NCI-H524 (cell line): ENCODE data around the gene SLC39A11.
"Not testable (repeated sequence)": the region's sequence is repeated elsewhere in the genome, so short reads cannot be mapped to it uniquely, and the experiment has no call there.

ENCODE experiments used
- DNase-seq, 2 experiments: peaks; one replicate each; lab custom pipeline; 2025; lab: John Stamatoyannopoulos, UW

Gene SLC39A11

GRCh38 chr17:73107191-73107590, 14.7 kb upstream of the SLC39A11 start:
- DNase-seq: no peak

- no peak for DNase-seq
These were observed 12.9 kb upstream of the SLC39A11 start for GRCh38 chr17:73105431-73105830.

GRCh38 chr17:73104450-73104849, 12.0 kb upstream of the SLC39A11 start:
- peak; percentile 98 to 99 for DNase-seq

GRCh38 chr17:73103641-73104335, 11.3 kb upstream of the SLC39A11 start:
- DNase-seq: peak in 1 of 2 experiments; percentile 35

- no peak for DNase-seq
These were observed 8.5 kb upstream of the SLC39A11 start for GRCh38 chr17:73101031-73101430.

- DNase-seq: no peak
These were observed 7.9 kb upstream of the SLC39A11 start for GRCh38 chr17:73100363-73100762.

- no peak for DNase-seq
These were observed 7.0 kb upstream of the SLC39A11 start for GRCh38 chr17:73099511-73099910.

GRCh38 chr17:73098919-73099318, 6.4 kb upstream of the SLC39A11 start:
- no peak for DNase-seq

GRCh38 chr17:73097973-73098765, 5.7 kb upstream of the SLC39A11 start:
- DNase-seq: not testable (repeated sequence)

GRCh38 chr17:73096866-73097265, 4.4 kb upstream of the SLC39A11 start:
- no peak for DNase-seq

- DNase-seq: no peak
These were observed 3.7 kb upstream of the SLC39A11 start for GRCh38 chr17:73096211-73096610.

GRCh38 chr17:73093286-73093685, 798 bp upstream of the SLC39A11 start:
- DNase-seq: no peak

GRCh38 chr17:73091770-73092522, 542 bp downstream of the SLC39A11 start:
- DNase-seq: peak; percentile 40 to 56

GRCh38 chr17:73091410-73091769, 1.1 kb downstream of the SLC39A11 start:
- no peak for DNase-seq

GRCh38 chr17:73090396-73091202, 1.9 kb downstream of the SLC39A11 start:
- DNase-seq: no peak

GRCh38 chr17:73089322-73090317, 2.9 kb downstream of the SLC39A11 start:
- no peak for DNase-seq

- peak in 1 of 2 experiments; percentile 27 for DNase-seq
These were observed 3.9 kb downstream of the SLC39A11 start for GRCh38 chr17:73088561-73088960.

GRCh38 chr17:73083432-73083831, 9.1 kb downstream of the SLC39A11 start:
- DNase-seq: no peak

GRCh38 chr17:73074566-73074965, 17.9 kb downstream of the SLC39A11 start:
- DNase-seq: peak in 1 of 2 experiments; percentile 54

GRCh38 chr17:73072219-73072962, 20.1 kb downstream of the SLC39A11 start:
- peak in 1 of 2 experiments; percentile 60 for DNase-seq
